WTC11 (cell line): ENCODE results near the gene KBTBD13.

Experiments
- CTCF ChIP-seq: fragments of 200-600 bp; IDR thresholded peaks from 2 replicates; pipeline ENCODE4 v1.8.0; 2022; ENCODE audit warnings: antibody characterized with exemption
- NFYB ChIP-seq: sonication (generic); formaldehyde crosslinking; conservative IDR thresholded peaks from 2 replicates; pipeline ENCODE4 v1.8.0; 2022; ENCODE audit warnings: low read depth, missing genetic modification reagents
- ZNF425 ChIP-seq: fragments of 250-450 bp; sonication (Bioruptor Pico); conservative IDR thresholded peaks from 2 replicates; pipeline ENCODE4 v1.9.0; 2021; ENCODE audit warnings: mild to moderate bottlenecking

GRCh38 chr15:65033659-65034269 is 42.8 kb upstream of the KBTBD13 start:
- TF ChIP-seq NFYB (no peak), CTCF (no peak), ZNF425 (CRISPR knock-in tag) (no peak)
